HG03520 (cell line): ENCODE measurements around the gene SIN3A.
"Not testable (repeated sequence)": the region's sequence is repeated elsewhere in the genome, so short reads cannot be mapped to it uniquely, and the experiment has no call there.

ENCODE experiments used
- ATAC-seq: cut with Tn5 transposase; IDR thresholded peaks from one replicate; pipeline ENCODE4 v1.9.1; 2021; ENCODE audit warnings: mild to moderate bottlenecking, moderate library complexity; ENCODE audit not compliant: unreplicated experiment

SIN3A gene

GRCh38 chr15:75358771-75359536, 92.5 kb downstream of the SIN3A start:
- no peak for ATAC-seq

- no peak for ATAC-seq
Measured at GRCh38 chr15:75357976-75358673, 93.4 kb downstream of the SIN3A start.

DNA sequence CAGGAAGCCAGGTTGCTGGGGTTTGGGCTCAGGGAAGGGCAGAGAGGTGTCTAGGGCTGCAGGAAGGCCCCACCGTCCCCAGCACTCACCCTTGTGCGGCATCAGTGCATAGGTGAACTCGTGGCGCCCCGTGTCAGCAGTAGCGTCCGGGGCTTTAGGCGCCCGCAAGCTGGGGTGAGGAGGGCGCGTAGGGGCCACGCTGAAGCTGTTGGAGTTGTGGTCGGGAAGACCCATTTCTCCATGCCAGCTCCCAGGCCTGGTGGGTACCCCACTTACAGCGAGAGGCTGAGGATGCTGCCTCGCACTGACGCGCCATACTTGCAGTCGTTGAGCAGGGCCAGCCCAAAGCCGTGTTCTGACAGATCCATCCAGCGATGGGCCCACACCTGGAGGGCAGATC, 95.0 kb downstream of the SIN3A start:
- ATAC-seq = no peak

DNA sequence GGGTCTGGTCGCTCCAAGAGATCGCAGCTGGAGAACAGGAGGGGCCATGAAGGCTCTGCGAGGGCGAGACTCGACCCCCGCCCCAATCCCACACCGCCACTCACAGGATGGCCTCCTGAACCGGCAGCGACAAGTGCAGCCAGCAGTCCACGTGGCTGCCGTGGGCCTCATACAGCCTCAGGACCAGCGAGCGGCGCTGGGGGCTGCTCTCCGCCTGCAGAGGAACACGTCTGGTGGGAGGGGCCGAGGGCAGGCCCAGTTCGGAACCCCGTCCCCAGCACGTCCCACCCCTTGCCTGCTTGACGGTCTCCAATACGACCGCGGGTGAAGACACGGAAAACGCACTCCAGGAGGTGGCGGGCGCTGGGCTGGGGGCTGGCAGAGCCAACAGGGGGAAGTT, 95.5 kb downstream of the SIN3A start:
- ATAC-seq = no peak

DNA sequence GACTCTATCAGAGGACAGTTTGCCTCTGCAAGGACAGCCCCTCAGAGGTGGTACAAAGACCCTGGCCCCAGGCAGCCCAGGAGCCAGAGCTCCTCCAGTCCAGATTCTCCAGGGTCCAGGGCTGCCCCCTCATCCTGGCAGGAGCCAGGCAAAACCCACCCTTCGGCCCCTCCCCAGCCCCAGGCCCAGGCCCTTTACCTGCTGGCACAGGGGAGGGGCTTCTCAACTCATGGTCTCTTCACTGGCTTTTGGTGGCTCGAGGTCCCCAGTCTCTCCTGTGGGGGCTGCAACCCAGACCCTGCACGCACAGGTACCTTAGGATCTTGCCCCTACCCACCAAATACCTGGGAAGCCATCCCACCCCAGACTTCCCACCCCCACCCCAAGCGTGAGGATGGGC, 96.1 kb downstream of the SIN3A start:
- ATAC-seq = no peak

GRCh38 chr15:75354454-75354853, 97.0 kb downstream of the SIN3A start:
- no peak for ATAC-seq

DNA sequence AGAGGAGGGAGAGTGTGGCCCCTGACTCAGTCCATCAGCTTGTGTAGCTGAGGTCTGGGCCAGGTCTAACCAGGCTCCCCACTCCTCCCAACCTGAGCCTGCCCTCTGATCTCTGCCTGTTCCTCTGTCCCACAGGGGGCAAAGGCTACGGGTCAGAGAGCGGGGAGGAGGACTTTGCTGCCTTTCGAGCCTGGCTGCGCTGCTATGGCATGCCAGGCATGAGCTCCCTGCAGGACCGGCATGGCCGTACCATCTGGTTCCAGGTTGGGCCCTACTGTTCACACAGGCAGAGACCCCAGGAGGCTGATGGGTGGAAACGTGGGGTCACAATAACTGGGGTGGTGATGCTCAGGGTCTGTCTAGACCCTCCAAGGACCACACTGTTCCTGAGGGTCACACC, 97.9 kb downstream of the SIN3A start:
- no peak for ATAC-seq

GRCh38 chr15:75352186-75353080, 99.1 kb downstream of the SIN3A start:
- ATAC-seq = no peak

GRCh38 chr15:75350601-75351361, 100.7 kb downstream of the SIN3A start:
- ATAC-seq = no peak

DNA sequence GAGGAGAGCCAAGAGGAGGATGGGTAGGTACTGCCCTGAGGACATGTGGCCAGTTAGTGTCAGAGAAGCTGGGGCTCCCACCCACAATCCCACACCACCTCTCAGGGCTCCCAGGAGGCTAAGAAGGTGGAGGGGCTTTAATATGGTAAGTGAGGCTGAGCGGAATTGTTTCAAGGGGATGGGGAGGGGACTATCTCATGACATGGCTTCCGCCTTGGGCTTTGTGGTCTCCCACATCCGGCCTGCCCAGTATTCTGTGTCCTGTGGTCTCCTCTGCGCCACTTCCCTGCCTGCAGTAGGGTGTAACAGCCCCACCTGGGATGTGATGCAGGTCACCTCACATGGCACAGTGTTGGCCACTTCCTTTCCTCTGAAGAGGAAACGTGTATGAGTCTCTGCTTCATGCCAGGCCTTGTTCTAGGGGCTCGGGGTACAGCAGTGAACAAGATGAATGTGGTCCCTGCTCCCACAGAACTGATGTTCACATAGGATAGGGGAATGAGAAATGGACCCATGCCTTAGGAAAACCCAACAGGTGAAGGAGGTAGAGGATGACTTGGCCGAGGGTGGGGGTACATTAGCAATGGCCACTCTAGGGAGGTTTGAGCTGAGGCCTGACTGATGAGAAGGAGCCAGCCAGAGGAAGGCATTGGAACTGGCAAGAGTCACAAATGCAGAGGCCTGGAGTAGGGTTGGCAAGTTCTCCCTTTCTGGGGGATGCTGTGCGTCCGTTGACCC, 101.5 kb downstream of the SIN3A start:
- no peak for ATAC-seq

GRCh38 chr15:75349351-75349669, 102.2 kb downstream of the SIN3A start:
- ATAC-seq = not testable (repeated sequence)

- ATAC-seq = no peak
Measured at GRCh38 chr15:75348562-75349350, 102.7 kb downstream of the SIN3A start.

- ATAC-seq = no peak
Measured at GRCh38 chr15:75348034-75348561, 103.4 kb downstream of the SIN3A start.

DNA sequence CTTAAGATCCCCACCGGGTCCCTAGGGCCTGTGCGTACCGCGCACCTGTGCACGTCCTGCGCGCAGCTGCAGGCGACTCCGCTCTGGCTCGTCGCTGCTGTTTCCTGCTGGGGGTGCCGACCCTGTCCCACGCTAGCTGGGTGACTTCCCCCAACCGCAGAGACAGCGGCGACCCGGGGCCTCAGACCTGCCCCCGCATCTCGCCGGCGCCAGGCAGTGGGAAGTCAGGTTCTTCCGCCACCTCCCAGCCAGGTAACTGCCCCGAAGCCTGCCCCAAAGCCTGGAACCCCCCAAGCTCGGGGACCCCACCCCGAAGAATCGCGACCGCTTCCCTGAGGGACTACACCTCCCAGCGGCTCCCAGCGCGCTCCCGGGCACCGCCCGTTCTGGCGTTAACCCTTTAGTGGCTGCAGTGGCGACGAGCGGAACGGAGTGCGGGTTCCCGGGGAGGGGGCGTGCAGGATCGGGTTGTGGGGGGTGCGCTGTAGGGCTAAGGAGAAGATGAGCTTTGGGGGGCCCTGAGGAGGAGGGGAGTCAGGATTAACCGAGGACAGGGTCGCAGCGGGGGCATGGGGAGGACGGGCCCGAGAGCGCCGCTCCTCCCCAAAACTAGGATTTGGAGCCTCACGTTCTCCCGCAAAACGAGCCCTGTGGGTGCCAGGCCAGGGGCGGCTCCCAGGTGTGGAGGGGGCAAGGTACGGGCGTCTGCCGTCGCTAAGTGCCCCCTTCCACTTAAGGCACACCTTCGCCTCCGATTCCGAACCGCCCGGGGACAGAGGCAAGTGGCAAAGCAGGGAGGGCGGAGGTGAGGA, 104.1 kb downstream of the SIN3A start:
- ATAC-seq = no peak

DNA sequence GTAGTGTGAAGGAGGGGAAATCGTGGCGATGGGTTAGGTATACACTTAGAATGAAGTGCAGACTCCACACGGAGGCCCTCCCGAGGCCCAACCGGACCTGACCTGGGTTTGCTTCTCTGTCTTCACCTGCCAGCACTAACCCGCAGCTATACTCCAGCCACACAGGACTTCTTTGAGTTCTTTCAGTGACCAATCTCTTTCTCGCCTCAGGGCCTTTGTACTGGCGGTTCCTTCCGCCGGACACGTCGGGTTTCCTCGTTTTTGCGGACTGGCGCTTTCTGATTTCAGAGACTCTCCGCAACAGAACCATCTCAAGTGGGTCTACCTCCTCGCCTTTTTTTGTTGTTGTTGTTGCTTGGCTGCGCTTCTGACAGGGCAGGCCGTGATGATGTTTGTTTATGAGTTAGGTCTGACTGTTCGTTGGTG, 104.7 kb downstream of the SIN3A start, which contains the start of gene NEIL1:
Gene NEIL1 (plus strand): TSS at position 244 of the 426 bp plus-strand sequence. CDS start 1,867 bp downstream, outside the sequence.
- ATAC-seq = no peak

GRCh38 chr15:75343953-75344352, 107.5 kb downstream of the SIN3A start:
- ATAC-seq = not testable (repeated sequence)

DNA sequence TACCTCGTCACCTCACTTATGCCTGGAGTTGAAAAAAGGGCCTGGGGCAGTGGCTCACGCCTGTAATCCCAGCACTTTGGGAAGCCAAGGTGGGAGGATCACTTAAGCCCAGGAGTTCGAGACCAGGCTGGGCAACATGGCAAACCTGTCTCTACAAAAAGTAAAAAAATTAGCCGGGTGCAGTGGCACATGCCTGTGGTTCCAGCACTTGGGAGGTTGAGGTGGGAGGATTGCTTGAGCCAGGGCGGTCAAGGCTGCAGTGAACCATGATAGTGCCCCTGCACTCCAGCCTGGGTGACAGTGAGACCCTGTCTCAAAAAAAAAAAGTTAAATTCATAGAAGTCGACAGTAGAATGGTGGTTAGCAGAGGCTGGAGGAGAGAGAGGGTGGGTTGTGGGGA, 109.3 kb downstream of the SIN3A start:
- ATAC-seq = no peak
